ENCODE data around the gene PCDHGC4.
A peak's percentile ranks its signal among the peaks of the same experiment; 100 is the strongest.

The PCDHGC4 gene

DNA sequence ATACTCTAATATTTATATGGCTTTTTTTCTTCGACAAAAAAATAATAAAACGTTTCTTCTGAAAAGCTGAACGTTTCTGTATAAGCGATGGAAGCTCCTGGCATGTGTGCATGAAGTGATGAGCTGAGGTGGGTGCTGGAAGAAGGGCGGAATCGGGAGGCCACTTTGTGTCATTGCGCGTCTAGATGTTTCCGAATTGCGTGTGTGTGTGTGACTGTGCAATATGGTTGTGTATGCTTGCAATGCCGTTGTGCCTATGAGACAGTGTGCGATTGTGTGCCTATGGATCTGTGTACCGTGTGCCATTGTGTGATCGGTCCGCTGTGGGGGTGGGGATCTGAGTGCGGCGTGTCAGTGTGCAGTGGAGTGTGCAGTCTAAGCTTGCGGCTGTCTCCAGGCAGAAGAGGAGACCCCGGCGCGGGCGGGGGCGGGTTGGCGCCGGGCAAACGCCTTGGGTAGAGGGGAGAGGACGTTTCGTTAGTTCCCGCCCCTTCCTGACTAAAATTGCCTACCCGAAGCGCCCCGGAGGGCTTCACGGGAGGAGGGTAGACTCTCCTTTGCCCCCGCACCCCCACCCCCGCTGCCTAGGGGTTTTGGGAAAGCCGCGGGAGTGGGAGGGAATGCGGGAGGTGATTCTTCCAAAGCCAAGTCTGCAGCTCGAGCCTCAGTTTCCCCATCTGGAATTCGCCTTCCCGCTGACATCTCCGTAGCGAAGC lies 28.2 kb downstream of the PCDHGC4 start:
- DNase-seq, result peak; percentile 59

GRCh38 chr5:141513627-141514329 lies 28.9 kb downstream of the PCDHGC4 start:
- DNase-seq, result peak; percentile 91

GRCh38 chr5:141514330-141515133 lies 29.7 kb downstream of the PCDHGC4 start:
- no peak for DNase-seq

GRCh38 chr5:141515141-141515540 lies 30.3 kb downstream of the PCDHGC4 start:
- no peak for DNase-seq

DNA sequence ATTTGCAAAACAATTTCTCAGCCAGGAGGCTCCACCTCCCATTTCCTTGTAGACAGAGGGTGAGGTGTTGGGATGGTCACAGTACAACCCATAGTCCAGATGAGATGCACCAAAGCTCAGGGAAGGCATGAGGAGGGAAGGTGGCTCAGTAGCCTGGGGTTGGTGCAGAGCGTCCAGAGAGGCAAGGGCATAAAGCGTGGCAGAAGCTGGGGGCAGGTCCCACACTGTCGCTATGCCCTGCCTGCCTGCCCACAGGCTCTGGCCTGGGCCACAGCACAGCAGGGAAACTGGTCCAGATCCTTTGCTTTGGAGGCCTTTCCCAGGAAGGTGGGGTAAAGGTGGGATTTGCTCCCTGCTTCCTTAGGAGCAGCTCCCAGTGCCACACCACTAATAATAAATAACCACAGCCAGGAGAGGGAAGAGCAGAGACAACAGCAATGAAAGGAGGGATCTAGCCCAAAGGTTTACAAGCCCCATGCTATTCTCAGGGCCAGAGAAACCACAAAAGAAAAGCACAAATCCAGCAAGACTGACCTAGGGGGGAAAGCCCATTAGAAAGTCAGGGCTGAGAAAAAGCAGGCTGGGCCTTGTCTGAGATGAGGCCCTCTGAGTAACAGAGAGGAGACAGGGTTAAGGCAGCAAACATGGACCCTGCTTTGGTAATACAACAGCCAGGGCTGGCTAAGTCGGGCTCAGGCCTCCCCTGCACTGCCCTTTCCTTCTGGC lies 31.3 kb downstream of the PCDHGC4 start:
- no peak for DNase-seq

- no peak for DNase-seq
These were observed 31.8 kb downstream of the PCDHGC4 start for GRCh38 chr5:141516672-141517025.

DNA sequence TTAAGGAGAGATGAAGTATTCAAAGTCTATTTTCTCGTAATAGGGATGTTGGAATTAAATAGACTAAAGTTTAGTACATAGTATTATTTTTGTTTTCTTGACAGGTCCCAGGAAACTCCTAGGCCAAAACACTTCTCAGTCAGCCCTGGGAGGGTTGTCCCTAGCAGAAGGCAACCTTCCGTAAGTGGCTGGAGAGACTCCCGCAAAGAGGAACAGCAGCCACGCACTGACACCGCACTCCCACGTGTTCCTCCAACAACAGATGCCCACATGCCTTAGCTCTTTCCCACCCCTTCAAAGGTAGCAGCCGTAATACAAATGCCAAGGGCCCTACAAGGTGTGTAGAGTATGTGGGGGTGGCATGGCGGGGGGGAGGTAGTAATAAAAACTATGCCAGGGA lies 32.5 kb downstream of the PCDHGC4 start:
- no peak for DNase-seq

DNA sequence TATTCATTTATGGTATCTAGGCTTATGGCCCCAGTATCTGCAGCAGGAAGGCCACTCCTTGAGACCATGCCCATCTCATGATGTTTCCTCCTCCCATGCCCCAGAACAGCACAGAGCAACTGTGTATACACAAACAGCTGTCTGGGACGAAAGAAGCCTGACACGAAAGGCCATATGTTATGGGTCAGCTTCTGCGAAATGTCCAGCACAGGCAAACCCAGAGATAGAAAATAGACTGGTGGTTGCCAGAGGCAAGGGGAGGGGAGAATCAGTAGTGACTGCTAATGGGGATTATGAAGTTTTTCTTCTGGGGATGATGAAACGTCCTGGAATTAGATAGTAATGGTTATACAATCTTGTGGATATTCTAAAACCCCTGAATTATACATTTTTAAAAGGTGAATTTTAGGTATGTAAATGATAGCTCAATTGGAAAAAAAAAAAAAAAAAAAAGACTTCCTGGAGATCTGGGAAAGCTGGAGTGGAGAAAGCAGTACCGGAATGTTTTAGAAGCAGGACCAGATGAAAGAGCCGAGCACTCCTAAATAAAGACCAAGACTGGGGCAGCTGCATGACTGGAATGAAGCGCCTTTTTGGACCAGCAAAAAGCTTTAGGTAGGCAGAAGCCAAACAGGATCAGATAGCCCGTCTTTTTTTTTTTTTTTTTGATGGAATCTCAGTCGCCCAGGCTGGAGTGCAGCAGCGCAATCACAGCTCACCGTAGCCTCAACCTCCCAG lies 33.2 kb downstream of the PCDHGC4 start:
- no peak for DNase-seq

- DNase-seq, result no peak
These were observed 33.8 kb downstream of the PCDHGC4 start for GRCh38 chr5:141518618-141519015.

DNA sequence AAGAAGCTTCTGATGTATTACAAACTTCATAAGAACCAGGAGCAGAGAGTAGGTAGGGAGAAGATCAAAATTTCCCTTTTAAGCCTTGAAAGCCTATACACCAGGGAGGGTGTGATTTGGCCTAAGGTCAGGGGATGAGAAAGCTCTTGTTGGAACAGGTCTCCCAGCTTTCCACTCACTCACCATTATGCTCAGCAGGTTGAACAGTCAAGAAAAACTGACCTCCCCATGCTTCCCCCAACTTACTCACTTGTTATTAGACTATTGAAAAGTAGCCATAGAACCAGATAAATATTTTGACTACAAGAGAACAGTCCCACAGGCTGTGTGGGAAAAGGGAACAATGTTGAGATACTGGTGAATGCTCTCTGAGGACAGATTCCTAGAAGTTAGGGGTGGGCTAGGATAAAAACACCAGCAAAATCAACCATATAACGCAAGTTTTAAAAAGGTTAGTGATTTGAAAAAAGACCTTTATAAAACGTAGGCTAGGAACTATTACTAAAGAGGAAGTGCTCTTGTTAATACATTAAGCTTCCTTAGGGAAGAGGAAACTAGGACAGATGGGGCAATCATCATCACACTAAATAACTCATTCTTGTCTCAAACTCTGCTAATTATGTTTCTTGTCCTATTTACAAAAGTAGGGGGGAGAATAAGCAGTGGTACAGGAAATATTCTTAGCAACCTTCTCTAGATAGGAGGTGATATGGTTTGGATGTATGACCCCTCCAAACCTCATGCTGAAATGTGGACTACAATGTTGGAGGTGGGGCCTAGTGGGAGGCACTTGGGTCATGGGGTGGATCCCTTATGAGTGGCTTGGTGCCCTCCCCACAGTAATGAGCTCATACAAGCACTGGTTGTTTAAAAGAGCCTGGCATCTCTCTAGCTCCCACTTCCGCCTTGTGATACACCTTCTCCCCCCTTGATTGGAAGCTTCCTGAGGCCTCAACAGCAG lies 35.1 kb downstream of the PCDHGC4 start:
- DNase-seq, result no peak

DNA sequence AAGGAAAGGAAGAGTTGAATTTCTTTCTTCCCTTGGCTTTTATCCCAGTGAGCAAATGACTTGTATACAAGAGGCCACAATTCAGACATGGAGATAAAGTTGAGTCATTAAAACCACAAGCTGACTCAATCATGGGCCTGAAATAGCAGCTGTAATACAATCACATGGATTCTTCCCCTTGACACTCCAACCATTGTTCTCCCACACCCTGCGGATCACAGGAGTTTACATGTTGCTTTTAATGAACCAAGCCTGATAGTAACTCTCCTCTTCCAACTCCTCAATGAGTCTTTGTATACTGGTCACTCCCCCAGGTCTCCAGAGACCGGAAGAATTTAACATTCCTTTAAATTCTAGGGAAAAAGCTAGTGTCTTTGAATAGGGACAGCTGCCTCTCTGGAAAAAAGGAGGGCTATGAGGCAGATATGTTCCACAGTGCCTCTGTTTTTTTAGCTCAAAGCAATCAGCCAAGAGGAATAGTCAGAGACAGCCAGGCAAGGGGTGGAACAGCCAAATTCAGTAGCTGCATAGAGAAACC lies 36.5 kb downstream of the PCDHGC4 start:
- DNase-seq, result peak; percentile 87

DNA sequence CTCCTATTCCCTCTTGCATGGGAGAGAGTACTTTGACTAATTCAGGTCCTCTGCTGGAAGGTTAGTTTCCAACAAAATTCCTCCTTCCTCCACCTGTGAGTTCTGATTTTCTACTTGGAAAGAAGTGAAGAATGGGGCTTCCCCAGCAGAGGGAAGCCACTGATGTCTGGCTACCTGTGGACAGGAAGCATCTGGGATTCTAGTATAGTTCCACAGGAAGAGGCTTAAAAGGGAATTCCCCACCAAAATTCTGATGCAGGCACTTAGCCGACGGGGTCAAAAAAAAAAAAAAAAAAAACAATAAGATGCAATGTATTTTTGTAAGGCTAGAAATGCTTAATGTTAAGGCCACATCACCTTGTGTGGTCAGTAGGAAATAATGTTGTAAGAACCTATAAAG lies 37.5 kb downstream of the PCDHGC4 start:
- DNase-seq, result no peak

- no peak for DNase-seq
These were observed 39.2 kb downstream of the PCDHGC4 start for GRCh38 chr5:141523991-141524390.

DNA sequence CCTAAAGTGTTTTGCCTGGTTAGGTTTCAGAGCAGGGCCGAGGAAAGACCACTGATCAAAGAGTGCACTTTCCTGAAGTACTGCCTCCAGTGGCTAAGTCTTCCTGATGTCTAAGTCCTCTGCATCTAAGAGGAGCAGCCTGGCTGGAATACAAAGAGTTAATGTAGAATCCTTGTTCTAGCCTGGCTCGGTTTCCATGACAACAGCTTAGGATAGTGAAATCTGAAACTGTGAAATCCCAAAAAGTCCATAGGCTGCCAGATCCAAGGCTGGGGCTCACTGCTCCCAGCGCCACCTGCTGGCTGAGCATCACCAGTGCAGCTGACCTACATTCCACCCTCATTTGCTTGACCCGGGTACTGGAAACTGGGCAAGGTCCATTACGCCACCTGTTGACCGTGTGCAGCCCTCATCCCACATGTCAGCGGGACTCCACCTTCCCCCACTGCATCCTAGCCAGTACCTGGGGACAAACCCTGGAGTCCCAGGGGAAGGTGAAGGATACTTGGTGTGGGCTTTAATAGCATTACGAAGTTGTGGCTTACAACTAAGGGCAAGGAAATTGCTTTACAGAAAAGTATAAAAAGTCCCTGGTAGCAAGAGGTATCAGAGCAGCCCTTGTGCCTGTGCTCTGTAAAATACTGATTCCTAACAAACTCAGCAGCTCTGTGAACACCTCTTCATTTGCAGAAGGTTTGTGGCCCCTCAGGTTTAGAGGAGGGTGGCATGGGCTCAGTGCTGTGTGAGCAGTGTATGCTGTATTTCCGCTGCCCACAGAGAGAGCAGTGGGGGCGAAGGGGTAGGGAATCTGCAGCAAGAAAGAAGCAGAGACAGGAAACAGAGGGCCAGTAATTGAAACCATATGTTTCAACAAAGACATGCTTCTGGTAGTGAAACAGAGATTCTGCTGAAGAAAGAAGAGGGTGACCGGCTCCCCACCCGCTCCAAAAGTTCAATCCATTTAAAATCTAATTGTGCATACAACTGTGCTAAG lies 40.1 kb downstream of the PCDHGC4 start:
- DNase-seq, result peak; percentile 78

DNA sequence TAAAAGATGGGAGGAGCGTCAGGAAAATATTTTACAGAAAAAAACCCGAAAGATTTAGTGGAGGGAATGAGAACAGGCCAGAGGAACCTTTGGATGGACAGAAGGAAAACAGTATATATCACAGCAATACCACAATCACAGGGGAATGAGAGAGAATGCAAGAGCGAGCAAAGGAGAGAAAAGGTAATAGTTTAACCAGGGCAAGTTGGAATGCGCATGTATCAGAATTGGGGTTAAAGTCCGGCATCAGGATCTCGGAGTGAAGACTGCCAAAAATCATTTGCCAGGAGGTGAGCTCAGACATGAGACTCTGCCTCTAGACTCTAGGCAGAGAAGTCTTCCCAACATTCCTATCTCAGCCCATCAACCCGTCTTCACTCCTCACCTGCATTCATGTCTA lies 40.8 kb downstream of the PCDHGC4 start:
- DNase-seq, result no peak

DNA sequence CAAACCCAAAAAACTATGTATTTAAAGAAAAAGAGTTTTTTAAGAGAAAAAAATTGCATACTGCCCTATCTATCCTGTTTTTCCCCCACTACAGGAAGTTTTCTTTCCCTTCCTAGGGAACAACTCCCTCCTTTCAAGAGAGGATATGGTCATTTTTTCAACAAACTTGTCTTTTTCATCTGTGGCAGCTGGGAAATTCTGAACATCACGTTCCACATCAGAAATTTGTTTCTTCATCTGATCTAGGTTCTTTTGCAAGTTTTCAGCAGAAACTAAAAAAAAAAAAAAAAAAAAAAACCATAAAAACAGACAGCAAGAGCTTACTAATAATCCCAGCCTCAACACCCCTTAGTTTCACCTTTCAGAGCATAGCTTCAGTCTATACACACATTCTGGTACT lies 42.6 kb downstream of the PCDHGC4 start:
- no peak for DNase-seq

GRCh38 chr5:141528291-141528984 lies 43.6 kb downstream of the PCDHGC4 start:
- no peak for DNase-seq

DNA sequence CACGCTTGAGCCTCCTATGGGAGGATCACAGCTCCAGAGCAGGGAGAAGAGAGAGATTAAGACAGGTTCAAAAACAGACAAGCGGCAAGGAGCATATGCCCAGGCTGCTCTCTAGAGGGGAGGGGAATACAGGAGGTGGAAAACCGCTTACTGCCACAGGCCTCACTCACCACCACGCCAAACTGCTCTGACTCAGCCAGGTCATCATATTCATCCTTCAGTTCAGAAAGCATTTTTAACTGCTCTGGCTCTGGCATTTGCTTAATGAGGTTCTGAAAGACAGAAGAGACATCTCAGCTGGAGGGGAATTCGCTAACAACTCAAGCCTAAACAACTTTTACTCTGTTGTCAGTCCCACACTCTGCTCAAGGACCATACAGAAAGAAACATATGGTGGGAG lies 44.2 kb downstream of the PCDHGC4 start:
- DNase-seq, result no peak

DNA sequence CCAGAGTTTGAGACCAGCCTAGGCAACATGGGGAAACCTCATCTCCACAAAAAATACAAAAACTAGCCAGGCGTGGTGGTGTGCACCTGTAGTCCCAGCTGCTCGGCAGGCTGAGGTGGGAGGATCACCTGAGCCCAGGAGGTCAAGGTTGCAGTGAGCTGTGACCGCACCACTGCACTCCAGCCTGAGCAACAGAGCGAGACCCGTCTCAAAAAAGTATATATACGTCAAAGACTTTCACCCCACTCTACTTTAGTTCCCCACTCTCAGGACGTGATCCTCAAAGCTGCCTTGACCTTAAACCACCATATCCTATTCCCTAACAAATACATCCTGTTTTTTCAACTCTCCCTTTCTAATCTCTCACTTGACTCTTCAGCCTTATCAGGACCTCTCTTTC lies 45.0 kb downstream of the PCDHGC4 start:
- no peak for DNase-seq

Measured in hematopoietic multipotent progenitor cell treated with erythropoietin and hydrocortisone succinate and interleukin-3 and kit ligand, for 4 days (in vitro differentiated cells).